Fibroblast of skin of abdomen (primary cell): ENCODE measurements around the gene KLF11.

ENCODE experiments used
- DNase-seq: peaks from one replicate; pipeline ENCODE4 v3.0.0-alpha.2; 2013

The KLF11 gene

DNA sequence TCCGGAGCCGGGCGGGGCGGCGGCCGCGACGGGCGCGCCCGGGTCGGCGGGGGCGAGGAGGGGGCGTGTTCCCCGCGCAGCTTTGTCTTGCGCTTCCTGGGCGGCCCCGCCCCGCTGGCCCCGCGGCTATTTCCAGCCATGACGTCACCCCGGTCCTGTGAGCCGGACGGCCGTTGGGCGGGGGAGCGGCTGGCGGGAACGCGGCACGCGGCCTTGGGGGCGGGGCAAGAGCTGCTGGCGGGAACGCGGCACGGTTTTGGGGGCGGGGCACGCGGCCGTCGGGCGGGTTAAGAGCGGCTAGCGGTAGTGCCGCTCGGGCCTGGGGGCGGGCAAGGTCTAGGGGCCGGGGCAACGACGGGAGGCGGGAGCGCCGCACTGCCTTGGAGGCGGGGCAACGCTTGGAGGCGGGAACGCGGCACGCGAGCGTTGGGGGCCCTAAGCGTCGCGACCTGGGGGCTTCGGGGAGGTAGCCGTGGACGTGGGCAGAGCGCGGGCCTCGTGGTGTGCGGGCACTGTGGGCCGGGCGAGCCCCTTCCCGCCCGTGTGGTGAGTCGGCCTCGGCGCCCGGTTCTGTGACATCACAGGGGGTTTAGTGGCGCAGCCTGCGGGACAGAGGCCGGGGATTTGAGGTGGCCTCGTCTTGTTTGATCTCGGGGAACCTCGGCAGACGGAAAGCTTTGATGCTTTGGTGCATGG is 704 bp downstream of the KLF11 start:
- DNase-seq = peak; percentile 88

- DNase-seq = no peak
These were observed 2.4 kb downstream of the KLF11 start for GRCh38 chr2:10045561-10046355.

GRCh38 chr2:10046931-10047330 is 3.6 kb downstream of the KLF11 start:
- DNase-seq = no peak

DNA sequence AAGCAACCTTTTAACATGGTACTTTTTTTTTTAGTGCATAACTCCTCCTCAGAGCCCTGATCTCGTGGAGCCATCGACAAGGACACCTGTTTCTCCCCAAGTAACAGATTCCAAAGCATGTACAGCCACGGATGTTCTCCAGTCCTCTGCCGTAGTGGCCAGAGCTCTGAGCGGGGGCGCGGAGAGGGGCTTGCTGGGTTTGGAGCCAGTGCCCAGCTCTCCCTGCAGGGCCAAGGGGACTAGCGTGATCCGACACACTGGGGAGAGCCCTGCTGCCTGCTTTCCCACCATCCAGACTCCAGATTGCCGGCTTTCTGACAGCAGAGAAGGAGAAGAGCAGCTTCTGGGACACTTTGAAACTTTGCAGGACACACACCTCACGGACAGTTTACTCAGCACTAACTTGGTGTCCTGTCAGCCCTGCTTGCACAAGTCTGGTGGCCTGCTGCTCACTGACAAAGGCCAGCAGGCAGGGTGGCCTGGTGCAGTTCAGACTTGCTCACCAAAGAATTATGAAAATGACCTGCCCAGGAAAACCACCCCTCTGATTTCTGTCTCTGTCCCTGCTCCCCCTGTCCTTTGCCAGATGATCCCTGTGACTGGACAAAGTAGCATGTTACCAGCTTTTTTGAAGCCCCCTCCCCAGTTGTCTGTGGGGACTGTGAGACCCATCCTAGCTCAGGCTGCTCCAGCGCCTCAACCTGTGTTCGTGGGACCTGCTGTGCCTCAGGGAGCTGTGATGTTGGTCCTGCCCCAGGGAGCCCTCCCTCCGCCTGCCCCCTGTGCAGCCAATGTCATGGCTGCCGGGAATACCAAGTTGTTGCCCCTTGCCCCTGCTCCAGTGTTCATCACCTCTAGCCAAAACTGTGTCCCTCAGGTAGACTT is 4.5 kb downstream of the KLF11 start:
- no peak for DNase-seq

DNA sequence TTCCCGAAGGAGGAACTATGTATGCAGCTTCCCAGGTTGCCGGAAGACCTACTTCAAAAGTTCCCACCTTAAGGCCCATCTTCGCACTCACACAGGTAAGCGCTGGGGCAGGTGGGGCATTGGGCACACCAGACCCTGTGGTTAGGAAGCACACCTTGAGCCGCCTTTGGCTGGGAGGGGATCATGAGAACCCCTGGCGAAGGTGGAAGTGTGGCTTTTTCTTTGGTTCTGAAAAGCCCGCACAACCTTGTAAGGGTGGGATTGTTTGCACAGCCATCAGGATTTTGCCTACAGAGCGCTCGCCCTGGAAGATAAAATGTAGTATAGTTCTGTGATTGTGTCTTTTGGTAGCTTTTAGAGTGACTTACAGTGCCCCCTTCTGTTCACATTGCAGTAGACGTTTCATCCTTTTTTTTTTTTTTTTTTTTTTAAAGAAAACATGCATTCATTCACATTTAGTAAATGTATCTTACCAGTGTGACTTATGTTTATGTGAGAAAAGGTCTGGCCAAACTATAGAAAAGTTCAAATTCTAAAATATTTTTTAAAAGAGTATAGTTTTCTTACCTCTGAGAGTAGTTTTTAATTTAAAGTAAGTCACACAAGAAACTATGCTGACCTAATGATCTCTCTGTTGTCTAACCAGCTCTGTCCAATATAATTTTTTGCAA is 5.3 kb downstream of the KLF11 start:
- DNase-seq = peak; percentile 59

- no peak for DNase-seq
These were observed 8.9 kb downstream of the KLF11 start for GRCh38 chr2:10052216-10052615.

DNA sequence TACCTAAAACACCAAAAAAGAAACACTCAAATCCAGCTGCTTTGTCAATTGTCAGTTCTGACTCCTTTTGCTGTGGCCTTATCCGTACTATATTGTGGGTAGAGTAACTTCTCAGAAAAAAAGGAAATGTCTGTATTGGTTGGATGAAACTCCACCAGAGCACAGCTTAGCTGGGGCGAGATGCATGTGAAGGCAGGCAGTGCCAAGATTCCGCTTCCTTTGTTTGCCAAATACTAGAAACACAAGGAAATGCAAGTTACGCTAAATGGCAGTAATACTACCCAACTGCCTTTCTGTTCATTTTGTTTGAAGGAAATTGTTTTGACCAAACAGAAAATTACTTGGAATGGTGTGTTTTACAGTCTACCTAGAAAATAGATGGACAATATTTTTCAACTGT is 10.0 kb downstream of the KLF11 start:
- DNase-seq = no peak

DNA sequence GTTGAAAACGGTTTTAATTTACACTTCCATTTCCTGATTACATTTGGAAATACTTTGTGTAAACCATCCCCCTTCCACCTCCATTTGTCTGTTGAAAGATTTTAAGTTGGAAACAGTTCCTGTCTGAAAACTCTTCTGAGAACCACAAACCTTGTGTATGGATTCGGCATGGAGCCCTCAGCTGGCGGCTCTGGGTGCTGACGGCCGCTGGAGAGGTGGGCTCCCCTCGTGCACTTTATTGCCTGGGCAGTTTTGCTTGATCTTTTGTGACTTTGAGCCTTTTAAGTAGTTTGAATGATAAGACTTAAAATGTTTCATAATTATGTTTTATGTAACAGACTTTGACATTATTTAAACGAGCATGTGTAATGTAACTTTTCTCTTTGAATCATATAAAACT is 11.1 kb downstream of the KLF11 start:
- DNase-seq = no peak

DNA sequence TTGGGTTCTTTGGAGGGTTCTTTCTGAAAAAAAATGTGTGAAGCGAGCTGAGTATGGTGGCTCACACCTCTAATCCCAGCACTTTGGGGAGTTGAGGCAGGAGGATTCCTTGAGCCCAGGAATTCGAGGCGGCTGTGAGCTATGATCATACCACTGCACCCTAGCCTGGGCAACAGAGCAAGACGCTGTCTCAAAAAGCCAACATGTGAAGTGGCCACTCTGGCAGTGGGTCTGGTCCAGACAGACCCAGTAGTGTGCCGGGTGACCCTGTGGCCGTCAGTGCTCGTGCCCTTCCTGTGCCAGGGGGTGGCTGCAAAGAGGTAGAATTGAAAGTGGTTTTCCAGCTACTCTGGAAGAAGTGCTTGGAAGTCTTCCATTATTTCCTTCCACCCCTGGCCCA is 11.6 kb downstream of the KLF11 start:
- no peak for DNase-seq

DNA sequence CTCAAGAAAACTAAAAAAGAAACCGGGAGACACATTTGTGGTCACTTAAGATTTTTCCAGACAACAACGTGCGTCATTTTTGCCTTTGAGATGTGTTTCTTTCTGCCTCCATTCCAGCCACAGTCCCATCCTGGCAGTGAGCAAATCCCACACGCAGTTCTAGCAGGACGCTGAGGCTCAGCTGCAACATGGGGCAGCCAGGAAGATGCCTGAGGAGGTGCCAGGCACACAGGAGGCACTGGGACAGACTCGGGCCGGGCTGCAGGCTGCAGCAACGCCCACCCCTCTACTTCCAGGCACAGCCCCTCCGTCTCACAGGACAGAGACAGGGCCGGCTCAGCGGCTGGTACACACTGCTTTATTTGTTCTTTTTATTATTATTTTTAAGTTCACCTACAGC is 13.1 kb downstream of the KLF11 start:
- DNase-seq = no peak

GRCh38 chr2:10057231-10058107 is 14.1 kb downstream of the KLF11 start:
- peak; percentile 52 for DNase-seq

- no peak for DNase-seq
These were observed 15.1 kb downstream of the KLF11 start for GRCh38 chr2:10058251-10059015.

DNA sequence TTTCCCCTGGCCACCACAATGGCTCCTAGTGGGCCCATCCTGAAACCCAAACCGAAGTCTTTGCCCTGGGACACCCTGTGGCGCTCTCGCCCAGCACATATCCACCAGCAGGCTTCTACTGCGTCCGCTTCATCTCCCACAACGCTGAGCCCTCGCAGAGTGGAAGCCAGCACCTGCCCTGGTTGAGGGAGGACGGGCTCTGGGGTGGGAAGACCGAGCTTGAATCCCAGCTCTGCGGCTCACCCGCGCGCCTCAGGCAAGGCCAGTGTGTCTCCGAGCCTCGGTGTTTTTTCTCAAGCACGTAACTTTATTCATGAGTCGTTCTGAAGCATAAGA is 15.6 kb downstream of the KLF11 start:
- DNase-seq = no peak

GRCh38 chr2:10059552-10060335 is 16.4 kb downstream of the KLF11 start:
- no peak for DNase-seq

DNA sequence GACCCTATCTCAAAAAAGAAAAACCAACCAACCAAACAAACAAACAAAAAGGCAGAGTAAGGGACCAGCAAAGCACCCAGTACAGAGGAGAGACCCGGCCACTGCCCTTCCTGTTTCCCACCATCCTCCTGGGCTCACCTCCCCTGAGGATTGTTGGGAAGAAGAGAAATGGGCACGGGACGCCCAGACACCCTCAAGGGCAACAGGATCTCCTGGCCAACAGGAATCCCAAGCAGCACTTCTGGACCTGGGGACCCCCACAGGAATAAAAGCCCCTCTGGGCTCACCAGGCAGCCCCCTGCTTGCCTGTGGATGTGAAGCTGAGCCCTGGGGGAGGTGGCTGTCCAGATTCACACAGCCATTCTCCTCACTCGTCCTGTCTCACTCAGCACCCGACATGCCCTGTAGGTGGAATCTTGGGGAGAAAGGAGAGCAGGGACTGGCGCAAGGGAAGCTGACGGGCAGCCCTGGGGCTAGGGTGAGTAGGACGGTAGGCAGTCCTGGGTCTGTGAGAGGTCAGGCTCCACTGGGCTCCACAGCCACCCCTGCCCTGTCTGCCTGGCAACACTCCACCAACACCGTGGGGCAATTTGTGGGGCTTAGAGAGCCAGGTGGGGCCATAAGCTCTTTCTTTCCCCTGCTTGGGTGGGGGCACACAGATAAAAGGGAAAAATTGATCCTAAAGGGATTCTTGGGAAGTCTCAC is 18.0 kb downstream of the KLF11 start:
- no peak for DNase-seq

DNA sequence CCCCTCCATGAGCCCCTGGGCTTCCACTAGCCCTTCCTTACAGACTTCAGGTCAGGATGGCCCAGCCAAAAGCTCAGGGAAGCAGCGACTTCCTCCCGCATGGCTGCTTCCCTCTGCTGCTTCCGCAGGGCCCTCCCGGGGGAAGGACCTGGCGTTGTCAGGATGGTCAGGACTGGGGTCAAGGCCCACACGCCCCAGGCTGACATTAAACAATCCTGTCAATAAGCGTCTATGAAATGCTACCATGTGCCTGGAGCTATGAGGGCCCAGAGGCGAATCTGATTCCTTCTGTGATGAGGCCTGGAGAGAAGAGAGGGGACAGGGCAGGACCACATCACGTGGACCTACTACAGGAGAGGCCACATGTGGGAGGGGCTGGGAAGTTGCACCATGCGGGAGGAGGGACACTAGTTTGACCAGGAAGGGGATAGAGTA is 19.6 kb downstream of the KLF11 start:
- no peak for DNase-seq

GRCh38 chr2:10063566-10063965 is 20.2 kb downstream of the KLF11 start:
- DNase-seq = no peak

DNA sequence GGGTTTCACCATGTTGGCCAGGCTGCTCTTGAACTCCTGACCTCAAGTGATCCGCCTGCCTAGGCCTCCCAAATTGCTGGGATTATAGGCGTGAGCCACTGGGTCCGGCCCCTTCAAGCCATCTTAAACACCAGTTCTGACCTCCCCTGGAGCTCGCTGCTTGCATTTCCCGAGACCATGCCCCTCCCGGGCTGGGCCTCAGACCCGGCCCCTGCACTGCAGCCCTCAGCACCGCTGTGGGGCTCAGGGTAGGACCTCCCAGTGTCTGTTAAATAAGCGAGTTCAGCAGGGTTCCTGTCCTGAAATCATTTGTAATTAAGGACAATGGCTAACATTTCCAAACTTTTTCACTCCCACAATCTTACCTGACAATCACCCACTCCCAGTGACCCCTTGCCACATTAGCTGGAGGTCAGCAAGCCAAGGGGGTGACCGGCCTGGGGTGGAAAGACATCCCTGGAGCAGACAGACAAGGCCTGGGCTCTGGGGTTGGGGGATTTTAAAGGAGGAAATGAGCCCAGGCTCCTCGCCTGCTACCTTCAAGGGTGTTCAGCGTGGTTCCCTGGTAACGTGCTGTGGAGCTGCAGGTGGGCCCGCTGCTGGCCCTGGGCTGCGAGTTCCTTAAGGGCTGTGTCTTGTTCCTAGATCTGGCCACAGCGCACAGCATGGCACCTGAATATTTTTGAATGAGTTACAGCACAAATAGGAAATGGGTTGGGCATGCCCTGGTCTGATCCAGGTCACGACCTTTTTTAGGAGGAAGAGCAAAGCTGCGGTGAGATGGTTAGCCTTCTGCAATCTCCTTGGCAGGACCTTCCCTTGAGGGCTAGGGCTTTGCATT is 21.8 kb downstream of the KLF11 start:
- no peak for DNase-seq

DNA sequence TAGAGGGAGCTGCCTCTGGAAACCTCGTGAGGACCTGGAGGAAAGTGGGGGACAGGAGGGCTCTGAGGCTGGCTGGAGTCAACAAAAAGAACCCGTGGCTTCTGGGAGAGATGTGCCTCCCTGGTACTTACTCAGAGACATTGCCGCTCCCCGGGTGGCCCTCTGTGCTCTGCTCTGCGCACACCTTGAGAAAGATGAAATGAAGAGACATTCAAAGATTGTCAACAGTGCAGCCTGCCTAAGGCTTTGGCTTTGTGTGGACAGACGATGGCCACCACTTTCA is 22.4 kb downstream of the KLF11 start:
- DNase-seq = no peak
